ENCODE measurements around the gene ARFIP1.

- TF ChIP-seq CTCF (IDR thresholded peaks at IDR 0.05 in 4 of 5, conservative IDR thresholded peaks at IDR 0.05 in 1 of 5) (no peak), POLR2A (IDR thresholded peaks at IDR 0.05) (no peak)
Observed at GRCh38 chr4:152805818-152806217, 26.1 kb downstream of the ARFIP1 start.

Measured in gastrocnemius medialis (tissue), 4 donors.